Mucosa of rectum (tissue), 2 donors: ENCODE data around the gene MT1M.
A peak's percentile ranks its signal among the peaks of the same experiment; 100 is the strongest.
"Not testable (repeated sequence)": the region's sequence is repeated elsewhere in the genome, so short reads cannot be mapped to it uniquely, and the experiment has no call there.

Source experiments
- H3K27ac ChIP-seq, 2 donors: one replicate each; pipeline ENCODE4 v1.7.0; 2013; ENCODE audit warnings: inconsistent platforms in 2 of 2, low read depth in 2 of 2, low read length in 2 of 2
- H3K27me3 ChIP-seq, 2 donors: one replicate each; pipeline ENCODE4 v1.7.0; 2013; ENCODE audit warnings: low read length in 2 of 2; ENCODE audit not compliant: control insufficient read depth in 2 of 2, insufficient read depth in 2 of 2
- H3K36me3 ChIP-seq, 2 donors: one replicate each; pipeline ENCODE4 v1.7.0; 2013; ENCODE audit warnings: low read length in 2 of 2; ENCODE audit not compliant: control insufficient read depth in 2 of 2, insufficient read depth in 2 of 2
- H3K4me1 ChIP-seq, 2 donors: one replicate each; pipeline ENCODE4 v1.7.0; 2013; ENCODE audit warnings: low read length in 2 of 2, mild to moderate bottlenecking in 1 of 2; ENCODE audit not compliant: control insufficient read depth in 2 of 2, insufficient read depth in 2 of 2
- H3K4me3 ChIP-seq, 2 donors: one replicate each; pipeline ENCODE4 v1.7.0; 2013; ENCODE audit warnings: low read length in 2 of 2
- H3K9ac ChIP-seq, 2 donors: one replicate each; pipeline ENCODE4 v1.7.0; 2013; ENCODE audit warnings: low read length in 2 of 2, low read depth in 1 of 2, mild to moderate bottlenecking in 1 of 2
- H3K9me3 ChIP-seq, 2 donors: one replicate each; pipeline ENCODE4 v1.7.0; 2013; ENCODE audit warnings: low read length in 2 of 2; ENCODE audit not compliant: control insufficient read depth in 2 of 2
- donor health status: healthy.
- donor health status: Normal muscosa, but diverticular disease.

The MT1M gene

DNA sequence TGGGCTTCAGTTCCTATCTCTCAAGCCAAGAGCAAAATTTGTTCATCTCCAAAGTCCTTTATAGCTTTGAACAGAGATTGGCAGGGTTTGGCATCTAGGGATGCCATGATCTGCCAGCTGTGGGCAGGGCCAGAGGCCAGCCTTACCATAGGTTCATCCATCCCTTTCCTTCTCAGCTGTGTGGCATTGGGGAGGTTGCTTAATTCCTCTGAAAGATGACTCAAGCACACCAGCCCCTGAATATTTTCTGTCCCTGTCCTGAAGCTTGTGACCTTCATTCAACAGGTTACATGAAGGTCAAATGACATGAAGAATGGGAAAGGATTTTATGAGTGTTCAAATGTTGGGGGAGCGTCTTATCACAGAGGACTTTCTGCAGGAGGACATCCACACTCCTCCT is 32.0 kb downstream of the MT1M start:
- Histone ChIP-seq H3K9me3 (no peaks in the 10 kb centered on the region), H3K4me3 (no peak overlapping the region), H3K36me3 (peaks cover 7 to 9% of the 10 kb centered on the region in 2 donors), H3K9ac (no peak overlapping the region), H3K4me1 (peaks cover 20 to 25% of the 10 kb centered on the region in 2 donors), H3K27ac (no peak overlapping the region), H3K27me3 (peaks cover 21% of the 10 kb centered on the region in 2 donors)

DNA sequence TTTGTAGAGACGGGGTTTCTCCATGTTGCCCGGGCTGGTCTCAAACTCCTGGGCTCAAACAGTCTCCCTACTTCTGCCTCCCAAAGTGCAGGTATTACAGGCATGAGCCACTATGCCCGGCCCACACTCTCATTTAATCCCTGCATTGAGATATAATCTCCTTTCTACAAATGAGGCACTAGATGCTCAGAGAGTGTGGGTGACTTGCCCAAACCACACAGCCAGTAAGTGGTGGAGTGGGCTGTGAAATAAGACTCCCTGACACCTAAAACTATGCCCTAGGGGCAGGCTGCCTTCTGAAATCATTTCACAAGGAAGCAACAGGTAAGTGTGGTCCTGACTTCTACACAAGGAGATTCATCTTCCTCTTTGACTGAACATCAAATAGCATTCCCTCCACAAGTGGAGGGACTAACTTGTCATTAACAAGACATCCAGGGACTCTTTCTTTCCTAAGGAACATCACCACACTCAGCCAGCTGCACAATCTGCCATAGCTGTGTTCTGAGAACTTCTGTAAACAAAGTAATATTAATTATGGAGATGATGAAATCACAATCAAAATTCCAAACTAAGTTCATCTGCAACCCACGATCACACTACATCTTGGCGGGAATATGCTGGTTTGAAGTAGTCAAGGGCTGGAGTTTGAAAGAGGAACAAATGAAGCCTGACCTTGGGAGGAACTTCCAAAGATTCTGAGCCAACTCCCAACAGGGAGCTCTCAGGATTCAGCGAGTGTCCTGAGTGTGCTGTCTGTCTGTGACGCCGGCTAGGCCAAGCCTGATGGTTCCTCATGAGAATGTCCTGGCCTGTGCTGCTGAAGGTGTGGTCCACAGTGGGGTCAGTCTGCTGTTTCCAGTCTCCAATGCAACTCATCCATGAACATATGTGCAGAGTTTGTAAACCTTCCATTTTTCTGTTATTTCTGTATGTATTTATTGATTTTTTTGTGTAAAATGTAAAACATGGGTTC is 33.1 kb downstream of the MT1M start:
- Histone ChIP-seq H3K27me3 (peaks cover 25 to 29% of the 10 kb centered on the region in 2 donors), H3K4me1 (peaks cover 27 to 31% of the 10 kb centered on the region in 2 donors)
- not testable (repeated sequence) for H3K9ac ChIP-seq, H3K4me3 ChIP-seq, H3K36me3 ChIP-seq, H3K9me3 ChIP-seq, H3K27ac ChIP-seq

- H3K4me3 ChIP-seq, result peak within 1 kb of the TSS; percentile 80 to 82
- no peaks in the 10 kb centered on the region for H3K36me3 ChIP-seq
- H3K27me3 ChIP-seq, result peaks cover 22 to 36% of the 10 kb centered on the region in 2 donors
- no peaks in the 10 kb centered on the region for H3K9me3 ChIP-seq
- H3K9ac ChIP-seq, result peak within 1 kb of the TSS; percentile 75 to 84
- peak within 1 kb of the TSS; percentile 84 for H3K27ac ChIP-seq
- peaks cover 27 to 31% of the 10 kb centered on the region in 2 donors for H3K4me1 ChIP-seq
Observed at GRCh38 chr16:56667581-56668571, 35.4 kb downstream of the MT1M start, which contains the start of gene MT1G. TSS of gene MT1G (minus strand) at chr16:56668065. CDS start at chr16:56667993, 72 bp downstream.

DNA sequence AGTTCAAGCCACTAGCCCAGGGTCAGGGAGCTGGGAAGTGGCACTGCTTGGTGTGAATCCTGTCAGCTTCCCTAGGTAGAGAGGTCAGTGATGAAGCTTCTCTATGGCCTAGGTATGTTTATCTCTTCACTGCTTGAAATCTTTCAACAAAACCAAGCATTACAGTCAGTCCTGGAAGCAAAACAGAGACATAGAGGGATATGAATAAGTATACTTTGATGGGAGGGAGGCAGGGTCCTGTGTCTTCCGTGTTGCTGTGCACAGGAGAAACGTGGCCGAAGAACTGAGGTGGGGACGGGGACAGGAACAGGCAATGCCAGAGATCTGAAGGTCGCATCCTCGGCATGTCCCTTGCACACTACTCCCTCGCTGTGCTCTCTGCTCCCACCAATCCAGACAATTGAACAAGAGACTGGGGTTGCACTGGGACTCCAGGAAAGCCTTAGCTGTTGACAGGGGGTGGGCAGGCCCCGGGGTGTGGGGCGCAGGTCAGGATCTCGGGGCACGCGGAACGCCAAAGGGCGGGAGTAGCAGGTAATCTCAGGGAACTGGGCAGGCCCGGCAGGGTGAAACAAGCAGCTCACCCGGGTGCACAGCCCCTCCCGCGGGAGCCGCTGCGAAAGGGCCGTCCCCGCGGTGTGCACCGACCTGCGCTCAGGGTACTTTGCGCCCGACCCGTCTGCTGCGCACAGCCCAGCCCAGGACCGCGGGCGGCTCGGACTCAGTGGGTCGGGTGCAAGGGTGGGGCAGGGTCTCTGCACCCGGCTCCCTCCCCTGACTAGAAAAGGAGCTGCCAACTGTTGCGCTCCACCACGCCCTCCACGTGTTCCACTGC is 36.8 kb downstream of the MT1M start, which contains the start of gene MT1H:
Gene MT1H, plus strand, starts transcription at position 810 of the 835 bp plus-strand sequence. CDS start 71 bp downstream, outside the sequence.
- Histone ChIP-seq H3K9me3 (no peaks in the 10 kb centered on the region), H3K4me1 (peaks cover 27 to 31% of the 10 kb centered on the region in 2 donors), H3K4me3 (peak within 1 kb of the TSS; percentile 47 to 62), H3K27me3 (peaks cover 21 to 37% of the 10 kb centered on the region in 2 donors), H3K9ac (peak within 1 kb of the TSS; percentile 56 to 75), H3K36me3 (no peaks in the 10 kb centered on the region), H3K27ac (peak within 1 kb of the TSS; percentile 84)

- Histone ChIP-seq H3K4me3 (peak overlapping the region; percentile 24 to 62), H3K9ac (peak overlapping the region; percentile 56 to 75), H3K9me3 (no peaks in the 10 kb centered on the region), H3K36me3 (no peaks in the 10 kb centered on the region), H3K27me3 (peaks cover 17 to 35% of the 10 kb centered on the region in 2 donors), H3K27ac (peak overlapping the region in 1 of 2 donors; percentile 56), H3K4me1 (peaks cover 27 to 31% of the 10 kb centered on the region in 2 donors)
Observed at GRCh38 chr16:56669840-56670619, 37.6 kb downstream of the MT1M start.

GRCh38 chr16:56670620-56670934 is 38.1 kb downstream of the MT1M start:
- no peak overlapping the region for H3K9ac ChIP-seq
- no peaks in the 10 kb centered on the region for H3K9me3 ChIP-seq
- peaks cover 27 to 31% of the 10 kb centered on the region in 2 donors for H3K4me1 ChIP-seq
- H3K4me3 ChIP-seq, result no peak overlapping the region
- no peaks in the 10 kb centered on the region for H3K36me3 ChIP-seq
- peaks cover 17 to 35% of the 10 kb centered on the region in 2 donors for H3K27me3 ChIP-seq
- H3K27ac ChIP-seq, result no peak overlapping the region

GRCh38 chr16:56671691-56672090 is 39.2 kb downstream of the MT1M start:
- not testable (repeated sequence) for H3K9me3 ChIP-seq, H3K27ac ChIP-seq, H3K36me3 ChIP-seq, H3K4me3 ChIP-seq, H3K9ac ChIP-seq
- Histone ChIP-seq H3K4me1 (peaks cover 27 to 30% of the 10 kb centered on the region in 2 donors), H3K27me3 (peaks cover 17 to 40% of the 10 kb centered on the region in 2 donors)

DNA sequence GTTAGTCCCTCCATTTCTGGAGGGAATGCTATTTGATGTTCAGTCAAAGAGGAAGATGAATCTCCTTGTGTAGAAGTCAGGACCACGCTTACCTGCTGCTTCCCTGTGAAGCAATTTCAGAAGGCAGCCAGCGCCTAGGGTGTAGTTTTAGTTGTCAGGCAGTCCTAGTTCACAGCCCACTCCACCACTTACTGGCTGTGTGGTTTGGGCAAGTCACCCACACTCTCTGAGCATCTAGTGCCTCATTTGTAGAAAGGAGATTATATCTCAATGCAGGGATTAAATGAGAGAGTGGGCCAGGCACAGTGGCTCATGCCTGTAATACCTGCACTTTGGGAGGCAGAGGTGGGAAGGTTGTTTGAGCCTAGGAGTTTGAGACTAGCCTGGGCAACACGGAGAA is 39.7 kb downstream of the MT1M start:
- H3K27me3 ChIP-seq, result peaks cover 17 to 42% of the 10 kb centered on the region in 2 donors
- H3K36me3 ChIP-seq, H3K9ac ChIP-seq, H3K4me3 ChIP-seq, H3K9me3 ChIP-seq, H3K27ac ChIP-seq: not testable (repeated sequence)
- H3K4me1 ChIP-seq, result peaks cover 23 to 27% of the 10 kb centered on the region in 2 donors
